ENCODE measurements around the gene CDH13. TPM values are rescaled to one million over a fixed set of nuclear protein-coding genes. Genes with fewer than 3 reads are reported as not detected.

CDH13 gene
- total RNA-seq, 1 donor from 2014 or later: 45.1 TPM

DNA sequence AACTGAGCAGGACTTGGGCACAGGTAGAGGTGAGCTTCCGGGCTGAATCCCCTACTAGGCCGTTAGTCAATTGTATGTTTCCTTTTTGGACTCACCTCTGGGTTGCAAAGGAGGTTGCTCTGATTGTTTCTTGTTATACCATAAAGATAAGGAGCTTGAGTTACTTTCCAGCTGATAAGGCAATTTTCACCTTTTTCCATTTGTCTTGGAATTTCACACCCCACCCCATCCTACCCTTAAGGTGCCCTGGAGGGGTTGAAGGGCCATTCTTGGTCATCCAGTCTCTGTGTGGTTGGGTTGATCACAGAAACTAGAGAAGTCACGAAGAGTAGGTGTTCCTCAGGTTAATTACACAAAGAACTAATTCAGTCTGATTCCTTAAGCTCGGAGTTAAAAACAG lies 162.2 kb downstream of the CDH13 start:
- H3K27me3 Mint-ChIP-seq (ENCODE audit: low read depth): no peaks in the 10 kb centered on the region
- no peak for DNase-seq (ENCODE audit: low spot score)
- TF ChIP-seq, protein P1, sequence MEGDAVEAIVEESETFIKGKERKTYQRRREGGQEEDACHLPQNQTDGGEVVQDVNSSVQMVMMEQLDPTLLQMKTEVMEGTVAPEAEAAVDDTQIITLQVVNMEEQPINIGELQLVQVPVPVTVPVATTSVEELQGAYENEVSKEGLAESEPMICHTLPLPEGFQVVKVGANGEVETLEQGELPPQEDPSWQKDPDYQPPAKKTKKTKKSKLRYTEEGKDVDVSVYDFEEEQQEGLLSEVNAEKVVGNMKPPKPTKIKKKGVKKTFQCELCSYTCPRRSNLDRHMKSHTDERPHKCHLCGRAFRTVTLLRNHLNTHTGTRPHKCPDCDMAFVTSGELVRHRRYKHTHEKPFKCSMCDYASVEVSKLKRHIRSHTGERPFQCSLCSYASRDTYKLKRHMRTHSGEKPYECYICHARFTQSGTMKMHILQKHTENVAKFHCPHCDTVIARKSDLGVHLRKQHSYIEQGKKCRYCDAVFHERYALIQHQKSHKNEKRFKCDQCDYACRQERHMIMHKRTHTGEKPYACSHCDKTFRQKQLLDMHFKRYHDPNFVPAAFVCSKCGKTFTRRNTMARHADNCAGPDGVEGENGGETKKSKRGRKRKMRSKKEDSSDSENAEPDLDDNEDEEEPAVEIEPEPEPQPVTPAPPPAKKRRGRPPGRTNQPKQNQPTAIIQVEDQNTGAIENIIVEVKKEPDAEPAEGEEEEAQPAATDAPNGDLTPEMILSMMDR (IDR thresholded peaks at IDR 0.05): no peak
- H3K36me3 Mint-ChIP-seq (ENCODE audit: low read depth): no peaks in the 10 kb centered on the region
- no peak overlapping the region for H3K27ac Mint-ChIP-seq (ENCODE audit: unreplicated experiment)
- no peaks in the 10 kb centered on the region for H3K9me3 Mint-ChIP-seq (ENCODE audit: low read depth)
- H3K4me3 Mint-ChIP-seq (ENCODE audit: unreplicated experiment): no peak overlapping the region
- H3K4me1 Mint-ChIP-seq (ENCODE audit: low read depth): no peaks in the 10 kb centered on the region

DNA sequence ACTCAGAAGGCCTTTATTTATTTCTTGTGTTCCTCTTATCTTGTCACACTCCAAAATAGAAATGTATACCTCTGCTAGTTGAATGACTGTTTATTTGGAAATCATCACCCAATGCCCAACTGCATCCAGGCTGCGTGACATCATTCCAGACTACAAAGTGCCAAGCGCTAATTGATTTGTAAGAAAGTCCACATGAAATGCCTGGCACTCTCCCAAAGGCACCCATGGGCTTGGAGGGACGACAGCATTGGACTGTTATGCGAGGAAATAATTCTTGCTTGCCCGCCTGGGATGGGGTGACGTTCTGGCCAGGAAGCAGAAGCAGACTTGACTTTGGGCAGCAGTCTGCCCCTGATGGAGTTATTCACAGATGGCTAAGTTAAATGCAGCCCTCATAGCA lies 165.9 kb downstream of the CDH13 start:
- no peaks in the 10 kb centered on the region for H3K9me3 Mint-ChIP-seq (ENCODE audit: low read depth)
- no peaks in the 10 kb centered on the region for H3K4me1 Mint-ChIP-seq (ENCODE audit: low read depth)
- no peaks in the 10 kb centered on the region for H3K27me3 Mint-ChIP-seq (ENCODE audit: low read depth)
- TF ChIP-seq, protein P1 (IDR thresholded peaks at IDR 0.05): no peak
- H3K27ac Mint-ChIP-seq (ENCODE audit: unreplicated experiment): no peak overlapping the region
- DNase-seq (ENCODE audit: low spot score): no peak
- no peaks in the 10 kb centered on the region for H3K36me3 Mint-ChIP-seq (ENCODE audit: low read depth)
- no peak overlapping the region for H3K4me3 Mint-ChIP-seq (ENCODE audit: unreplicated experiment)

DNA sequence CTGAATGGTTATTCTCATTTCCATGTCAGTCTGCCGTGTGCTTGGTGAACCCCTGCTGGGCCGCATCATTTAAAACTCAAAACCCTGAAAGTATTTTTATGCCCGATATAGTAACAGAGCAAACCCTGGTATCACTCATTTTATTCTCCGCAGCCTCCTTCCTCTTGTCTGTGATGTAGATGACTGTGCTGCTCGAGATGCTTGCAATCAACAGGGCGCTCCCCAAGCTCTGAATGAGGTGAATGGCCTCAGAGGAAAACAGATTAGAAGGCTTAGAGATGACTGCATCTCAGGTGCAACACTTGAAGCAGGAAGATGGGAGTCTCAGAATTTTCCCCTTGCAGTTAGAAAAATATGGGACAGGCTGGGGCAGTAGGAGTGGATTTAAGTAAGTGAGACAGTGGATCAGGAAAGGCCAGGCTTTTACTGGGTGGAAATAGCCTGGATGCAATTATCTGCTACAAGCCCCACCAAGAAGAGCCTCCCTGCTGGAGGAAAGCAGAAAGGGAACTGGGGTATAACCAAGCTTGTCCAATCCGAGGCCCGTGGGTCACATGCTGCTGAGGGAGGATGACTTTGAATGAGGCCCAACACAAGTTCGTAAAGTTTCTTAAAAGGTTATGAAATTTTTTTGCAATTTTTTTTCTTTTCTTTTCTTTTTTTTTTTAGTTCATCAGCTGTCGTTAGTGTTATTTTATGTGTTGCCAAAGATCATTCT lies 166.9 kb downstream of the CDH13 start:
- Mint-ChIP-seq H3K36me3 (ENCODE audit: low read depth) (no peaks in the 10 kb centered on the region), H3K27me3 (ENCODE audit: low read depth) (no peaks in the 10 kb centered on the region), H3K4me3 (ENCODE audit: unreplicated experiment) (no peak overlapping the region), H3K4me1 (ENCODE audit: low read depth) (no peaks in the 10 kb centered on the region), H3K27ac (ENCODE audit: unreplicated experiment) (no peak overlapping the region), H3K9me3 (ENCODE audit: low read depth) (no peaks in the 10 kb centered on the region)
- DNase-seq (ENCODE audit: low spot score): no peak
- TF ChIP-seq, protein P1 (IDR thresholded peaks at IDR 0.05): no peak

DNA sequence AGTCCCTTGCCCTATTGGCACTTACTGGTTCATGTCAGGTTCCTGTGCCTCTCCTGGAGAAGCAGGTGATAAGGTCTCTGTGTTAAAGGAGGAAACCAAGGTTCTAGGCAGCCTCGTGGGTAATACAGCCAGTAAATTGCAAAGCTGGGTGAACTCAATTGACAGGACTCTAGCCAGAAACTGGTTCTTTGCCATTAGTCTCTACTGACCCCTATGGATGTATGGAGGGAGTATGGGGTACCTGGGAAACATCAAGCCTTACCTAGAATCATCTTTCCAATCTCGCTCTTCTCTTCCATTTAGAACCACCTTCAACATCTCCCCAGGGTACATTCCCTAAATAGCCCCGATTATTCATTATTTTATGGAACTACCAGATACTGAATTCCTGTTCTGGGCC lies 169.3 kb downstream of the CDH13 start:
- Mint-ChIP-seq H3K27ac (ENCODE audit: unreplicated experiment) (no peak overlapping the region), H3K27me3 (ENCODE audit: low read depth) (no peaks in the 10 kb centered on the region), H3K4me1 (ENCODE audit: low read depth) (no peaks in the 10 kb centered on the region), H3K4me3 (ENCODE audit: unreplicated experiment) (no peak overlapping the region), H3K9me3 (ENCODE audit: low read depth) (no peaks in the 10 kb centered on the region), H3K36me3 (ENCODE audit: low read depth) (no peaks in the 10 kb centered on the region)
- TF ChIP-seq, protein P1 (IDR thresholded peaks at IDR 0.05): peak; percentile 13
- no peak for DNase-seq (ENCODE audit: low spot score)

DNA sequence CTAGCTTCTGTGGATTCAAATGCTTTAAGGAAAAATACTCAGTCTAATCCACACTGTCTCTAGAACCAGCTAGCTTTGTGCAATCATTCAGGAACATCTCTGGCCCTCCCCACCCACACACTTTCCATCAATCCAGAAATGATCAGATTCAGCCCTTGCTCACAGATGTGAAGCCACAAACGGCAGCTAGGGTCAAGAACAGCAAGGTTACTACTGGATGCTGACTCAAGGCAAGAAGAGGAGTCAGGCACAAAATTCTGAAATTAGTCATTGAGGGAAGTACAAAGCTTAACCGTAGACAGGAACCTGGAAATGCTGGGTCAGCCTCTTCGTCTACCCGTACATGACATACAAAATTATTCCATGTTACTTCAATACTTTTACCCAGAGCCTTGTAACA lies 174.6 kb downstream of the CDH13 start:
- H3K36me3 Mint-ChIP-seq (ENCODE audit: low read depth): no peaks in the 10 kb centered on the region
- H3K4me1 Mint-ChIP-seq (ENCODE audit: low read depth): no peaks in the 10 kb centered on the region
- H3K4me3 Mint-ChIP-seq (ENCODE audit: unreplicated experiment): no peak overlapping the region
- no peak overlapping the region for H3K27ac Mint-ChIP-seq (ENCODE audit: unreplicated experiment)
- TF ChIP-seq, protein P1 (IDR thresholded peaks at IDR 0.05): no peak
- H3K9me3 Mint-ChIP-seq (ENCODE audit: low read depth): no peaks in the 10 kb centered on the region
- DNase-seq (ENCODE audit: low spot score): no peak
- no peaks in the 10 kb centered on the region for H3K27me3 Mint-ChIP-seq (ENCODE audit: low read depth)
